Measurements from ENCODE around the gene CENPVL3. TPM values are rescaled to one million over a fixed set of nuclear protein-coding genes. Genes with fewer than 3 reads are reported as not detected.
"Not testable (repeated sequence)": the region's sequence is repeated elsewhere in the genome, so short reads cannot be mapped to it uniquely, and the experiment has no call there.

Gene CENPVL3
- total RNA-seq = 1 to 10 TPM; 2.4 to 3.5 TPM
- polyA plus RNA-seq (2013, experiment 1 of 2) = 5.7 TPM
- polyA plus RNA-seq (2013, experiment 2 of 2) = 5.5 TPM
- long read RNA-seq, experiment 1, partial matches to known transcripts = 0 of 1 reads
- long read RNA-seq, experiment 1, other reads (novel, unspliced or antisense) = 0 of 1 reads
- long read RNA-seq, experiment 2, transcript CENPVL3-201 (1 exons, 1,945 nt) = major isoform, 10 of 10 reads
- long read RNA-seq, experiment 2, partial matches to known transcripts = 0 of 10 reads
- long read RNA-seq, experiment 2, other reads (novel, unspliced or antisense) = 0 of 10 reads
- long read RNA-seq, experiment 3, transcript CENPVL3-201 (1 exons, 1,945 nt) = major isoform, 10 of 10 reads
- long read RNA-seq, experiment 3, partial matches to known transcripts = 0 of 10 reads
- long read RNA-seq, experiment 3, other reads (novel, unspliced or antisense) = 0 of 10 reads
- long read RNA-seq, experiment 4 = 0 reads

- not testable (repeated sequence) for H3K27ac ChIP-seq (ENCODE audit: low read depth, low read length); H3K9me3 ChIP-seq (ENCODE audit: control insufficient read depth, low read length); H3K36me3 Mint-ChIP-seq (ENCODE audit: low read depth); H3K9ac ChIP-seq (ENCODE audit: extremely low read depth, low read length, poor library complexity, severe bottlenecking); H3K36me3 ChIP-seq (ENCODE audit: control insufficient read depth, insufficient read depth, low read length); H3K4me1 Mint-ChIP-seq; H3K4me1 ChIP-seq (ENCODE audit: control insufficient read depth, insufficient read depth, low read length)
- peak within 1 kb of the TSS; percentile 54 for H3K4me3 Mint-ChIP-seq
- peaks cover 60% of the 10 kb centered on the region for H3K9me3 Mint-ChIP-seq
- peak within 1 kb of the TSS; percentile 40 for H3K27ac Mint-ChIP-seq
- DNase-seq = peak; percentile 75
- Histone ChIP-seq H3K4me3 (ENCODE audit: low read length) (peak within 1 kb of the TSS; percentile 69), H3K27me3 (ENCODE audit: control insufficient read depth, insufficient read depth, low read length, poor library complexity, severe bottlenecking) (peaks cover 25% of the 10 kb centered on the region)
- WGBS, 2 experiments (ENCODE audit: insufficient coverage in 1 of 2, insufficient read length in 1 of 2) = 2% methylated on average over 55 of the region's 81 CpGs; no CpG with 5 or more reads in 1 of the 2 experiments
- H3K27me3 Mint-ChIP-seq (ENCODE audit: insufficient read depth) = peaks cover 46% of the 10 kb centered on the region
Observed at GRCh38 chrX:51618241-51619155, at the start of gene CENPVL3. CENPVL3 (minus strand) TSS chrX:51618912; CDS start chrX:51618873, 39 bp downstream.

GRCh38 chrX:51665981-51666380 is 47.3 kb upstream of the CENPVL3 start:
- H3K9ac ChIP-seq (ENCODE audit: extremely low read depth, low read length, poor library complexity, severe bottlenecking) = no peak overlapping the region
- H3K27me3 Mint-ChIP-seq (ENCODE audit: insufficient read depth) = peaks cover 12% of the 10 kb centered on the region
- no peaks in the 10 kb centered on the region for H3K36me3 ChIP-seq (ENCODE audit: control insufficient read depth, insufficient read depth, low read length)
- no peak overlapping the region for H3K4me3 Mint-ChIP-seq
- H3K36me3 Mint-ChIP-seq (ENCODE audit: low read depth) = no peaks in the 10 kb centered on the region
- no peaks in the 10 kb centered on the region for H3K9me3 ChIP-seq (ENCODE audit: control insufficient read depth, low read length)
- no peak for DNase-seq
- H3K27me3 ChIP-seq (ENCODE audit: control insufficient read depth, insufficient read depth, low read length, poor library complexity, severe bottlenecking) = no peaks in the 10 kb centered on the region
- H3K4me1 Mint-ChIP-seq = no peaks in the 10 kb centered on the region
- 92 to 100% methylated on average over 2 of the region's 5 CpGs for WGBS, 2 experiments (ENCODE audit: insufficient coverage in 1 of 2, insufficient read length in 1 of 2)
- H3K27ac Mint-ChIP-seq = no peak overlapping the region
- H3K4me1 ChIP-seq (ENCODE audit: control insufficient read depth, insufficient read depth, low read length) = no peaks in the 10 kb centered on the region
- no peak overlapping the region for H3K27ac ChIP-seq (ENCODE audit: low read depth, low read length)
- H3K4me3 ChIP-seq (ENCODE audit: low read length) = no peak overlapping the region
- TF ChIP-seq, protein P1, sequence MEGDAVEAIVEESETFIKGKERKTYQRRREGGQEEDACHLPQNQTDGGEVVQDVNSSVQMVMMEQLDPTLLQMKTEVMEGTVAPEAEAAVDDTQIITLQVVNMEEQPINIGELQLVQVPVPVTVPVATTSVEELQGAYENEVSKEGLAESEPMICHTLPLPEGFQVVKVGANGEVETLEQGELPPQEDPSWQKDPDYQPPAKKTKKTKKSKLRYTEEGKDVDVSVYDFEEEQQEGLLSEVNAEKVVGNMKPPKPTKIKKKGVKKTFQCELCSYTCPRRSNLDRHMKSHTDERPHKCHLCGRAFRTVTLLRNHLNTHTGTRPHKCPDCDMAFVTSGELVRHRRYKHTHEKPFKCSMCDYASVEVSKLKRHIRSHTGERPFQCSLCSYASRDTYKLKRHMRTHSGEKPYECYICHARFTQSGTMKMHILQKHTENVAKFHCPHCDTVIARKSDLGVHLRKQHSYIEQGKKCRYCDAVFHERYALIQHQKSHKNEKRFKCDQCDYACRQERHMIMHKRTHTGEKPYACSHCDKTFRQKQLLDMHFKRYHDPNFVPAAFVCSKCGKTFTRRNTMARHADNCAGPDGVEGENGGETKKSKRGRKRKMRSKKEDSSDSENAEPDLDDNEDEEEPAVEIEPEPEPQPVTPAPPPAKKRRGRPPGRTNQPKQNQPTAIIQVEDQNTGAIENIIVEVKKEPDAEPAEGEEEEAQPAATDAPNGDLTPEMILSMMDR (conservative IDR thresholded peaks at IDR 0.05) = no peak
- peaks cover 35% of the 10 kb centered on the region for H3K9me3 Mint-ChIP-seq

DNA sequence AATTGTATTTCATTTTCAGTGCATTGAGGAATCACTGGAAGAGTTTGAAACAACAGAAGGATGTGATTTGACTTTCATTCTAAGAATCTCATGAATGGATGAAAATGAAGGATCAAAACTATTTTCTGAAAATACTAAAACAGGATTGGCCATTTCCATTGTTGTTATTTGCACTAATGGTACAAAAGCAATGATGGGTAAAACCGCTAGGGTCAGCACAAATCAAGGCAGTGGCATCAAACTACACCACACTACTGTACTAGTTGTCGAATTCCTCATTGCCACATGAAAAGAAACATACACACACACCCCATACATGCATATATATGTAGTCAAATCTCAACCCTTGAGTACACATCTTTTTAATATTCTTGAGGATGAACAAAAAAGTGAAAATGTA is 24.7 kb upstream of the CENPVL3 start:
- Histone ChIP-seq H3K27me3 (ENCODE audit: control insufficient read depth, insufficient read depth, low read length, poor library complexity, severe bottlenecking) (no peaks in the 10 kb centered on the region), H3K9ac (ENCODE audit: extremely low read depth, low read length, poor library complexity, severe bottlenecking) (no peak overlapping the region), H3K27ac (ENCODE audit: low read depth, low read length) (no peak overlapping the region), H3K9me3 (ENCODE audit: control insufficient read depth, low read length) (no peaks in the 10 kb centered on the region), H3K36me3 (ENCODE audit: control insufficient read depth, insufficient read depth, low read length) (no peaks in the 10 kb centered on the region), H3K4me3 (ENCODE audit: low read length) (no peak overlapping the region), H3K4me1 (ENCODE audit: control insufficient read depth, insufficient read depth, low read length) (no peaks in the 10 kb centered on the region)
- TF ChIP-seq, protein P1 (conservative IDR thresholded peaks at IDR 0.05) = no peak
- H3K4me3 Mint-ChIP-seq = no peak overlapping the region
- H3K9me3 Mint-ChIP-seq = peaks cover 69% of the 10 kb centered on the region
- no peaks in the 10 kb centered on the region for H3K27me3 Mint-ChIP-seq (ENCODE audit: insufficient read depth)
- 59% methylated on average over 2 of the region's 2 CpGs; no CpG with 5 or more reads in 1 of the 2 experiments for WGBS, 2 experiments (ENCODE audit: insufficient coverage in 1 of 2, insufficient read length in 1 of 2)
- H3K27ac Mint-ChIP-seq = no peak overlapping the region
- H3K36me3 Mint-ChIP-seq (ENCODE audit: low read depth) = peaks cover 1% of the 10 kb centered on the region
- no peak for DNase-seq
- H3K4me1 Mint-ChIP-seq = no peaks in the 10 kb centered on the region
